Transverse colon (tissue), 4 donors: ENCODE measurements around the gene ATP8A1. TPM values are rescaled to one million over a fixed set of nuclear protein-coding genes. Genes with fewer than 3 reads are reported as not detected.

ENCODE experiments used
- DNase-seq: peaks from one replicate; pipeline ENCODE4 v3.0.0-alpha.2; 2019
- H3K27ac ChIP-seq, 4 donors: fragments of 200-600 bp; sonication (generic); 2 replicates each; pipeline ENCODE4 v1.5.1; 2016 to 2018; ENCODE audit warnings: inconsistent platforms in 4 of 4
- H3K27me3 ChIP-seq: fragments of 200-600 bp; sonication (generic); 2 replicates; pipeline ENCODE4 v1.5.1; 2017; ENCODE audit warnings: inconsistent platforms
- H3K36me3 ChIP-seq, 4 donors: fragments of 200-600 bp; sonication (generic); 2 replicates each; pipeline ENCODE4 v1.5.1; 2017 to 2019; ENCODE audit warnings: inconsistent platforms in 4 of 4
- H3K4me1 ChIP-seq, 4 donors: fragments of 200-600 bp; sonication (generic); 2 replicates each; pipeline ENCODE4 v1.5.1; 2017 to 2020; ENCODE audit warnings: inconsistent platforms in 4 of 4
- H3K4me3 ChIP-seq, 4 donors: fragments of 200-600 bp; sonication (generic); 1 replicate in 1 of 4; 2 replicates in 3 of 4; pipeline versions ENCODE4 v1.5.1 to v1.6.1; 2017 to 2019; ENCODE audit warnings: inconsistent platforms in 4 of 4
- H3K9me3 ChIP-seq, 2 donors: fragments of 200-600 bp; sonication (generic); 2 replicates each; pipeline ENCODE4 v1.5.1; 2017 to 2019; ENCODE audit warnings: inconsistent platforms in 2 of 2
- EP300 ChIP-seq: sonication (generic); formaldehyde crosslinking; IDR thresholded peaks from one replicate; pipeline ENCODE4 v1.6.1; 2017; ENCODE audit warnings: antibody characterized with exemption, low read depth
- POLR2A ChIP-seq: fragments of 450-650 bp; IDR thresholded peaks from one replicate; pipeline ENCODE4 v1.6.1; 2016; ENCODE audit warnings: antibody characterized with exemption, mild to moderate bottlenecking, moderate library complexity
- POLR2AphosphoS5 ChIP-seq, 3 donors: sonication (generic); formaldehyde crosslinking; IDR thresholded peaks; one replicate each; pipeline ENCODE4 v1.6.1; 2016; ENCODE audit warnings: antibody characterized with exemption in 3 of 3
- WGBS, 2 donors: methylation state at CpG; one replicate each; pipeline ENCODE4 v1.1.5; 2018; ENCODE audit warnings: low coverage in 1 of 2; 5-methylcytosine and 5-hydroxymethylcytosine counted together
- in situ Hi-C, 4 donors: fragments of 200-750 bp; cut with MboI; loops; one replicate each; pipeline versions ENCODE4 v1.15.0 to v1.15.1; 2017; ENCODE audit warnings: low sequenced_read_pairs in 3 of 4, low pct_ligation_motif_present in 1 of 4, low pct_unique_long_range_greater_than_20kb in 1 of 4
- intact Hi-C: fragments of 100-400 bp; cut with DNase I; formaldehyde crosslinking; loops from one replicate; pipeline ENCODE4 v1.15.1; 2023; ENCODE audit warnings: low total_unique reads
- total RNA-seq, 4 donors: library from RNA; depleted of rRNA; stranded (reverse); fragments of >200 nt; gene quantifications; one replicate each; pipeline ENCODE4 v1.1.0, GENCODE V29; 2016
- TF ChIP-seq, protein P1 (sequence below), 5 experiments: fragments of 200-600 bp in 3 of 5; fragments of 450-650 bp in 2 of 5; sonication (generic) in 3 of 5; IDR thresholded peaks; 1 replicate in 2 of 5; 2 replicates in 3 of 5; pipeline ENCODE4 v1.5.1; 2016 to 2017; ENCODE audit warnings: antibody characterized with exemption in 5 of 5, inconsistent platforms in 3 of 5, mild to moderate bottlenecking in 2 of 5, moderate library complexity in 1 of 5

Gene ATP8A1
- total RNA-seq, 4 donors from 2014 or later, result 72.2 to 255 (median 166) TPM

GRCh38 chr4:42360256-42360669 is 296.6 kb downstream of the ATP8A1 start:
- in situ Hi-C loops, result no loop called here
- Histone ChIP-seq H3K4me1 (no peaks in the 10 kb centered on the region), H3K9me3 (no peaks in the 10 kb centered on the region), H3K4me3 (no peak overlapping the region), H3K27me3 (peaks cover 3% of the 10 kb centered on the region), H3K36me3 (no peaks in the 10 kb centered on the region), H3K27ac (no peak overlapping the region)
- no peak for DNase-seq
- 40 to 45% methylated on average over 1 to 2 of the region's 2 CpGs for WGBS, 2 donors
- intact Hi-C loops, result no loop called here
- no peak for TF ChIP-seq POLR2AphosphoS5 (IDR thresholded peaks at IDR 0.05)
- TF ChIP-seq, protein P1, sequence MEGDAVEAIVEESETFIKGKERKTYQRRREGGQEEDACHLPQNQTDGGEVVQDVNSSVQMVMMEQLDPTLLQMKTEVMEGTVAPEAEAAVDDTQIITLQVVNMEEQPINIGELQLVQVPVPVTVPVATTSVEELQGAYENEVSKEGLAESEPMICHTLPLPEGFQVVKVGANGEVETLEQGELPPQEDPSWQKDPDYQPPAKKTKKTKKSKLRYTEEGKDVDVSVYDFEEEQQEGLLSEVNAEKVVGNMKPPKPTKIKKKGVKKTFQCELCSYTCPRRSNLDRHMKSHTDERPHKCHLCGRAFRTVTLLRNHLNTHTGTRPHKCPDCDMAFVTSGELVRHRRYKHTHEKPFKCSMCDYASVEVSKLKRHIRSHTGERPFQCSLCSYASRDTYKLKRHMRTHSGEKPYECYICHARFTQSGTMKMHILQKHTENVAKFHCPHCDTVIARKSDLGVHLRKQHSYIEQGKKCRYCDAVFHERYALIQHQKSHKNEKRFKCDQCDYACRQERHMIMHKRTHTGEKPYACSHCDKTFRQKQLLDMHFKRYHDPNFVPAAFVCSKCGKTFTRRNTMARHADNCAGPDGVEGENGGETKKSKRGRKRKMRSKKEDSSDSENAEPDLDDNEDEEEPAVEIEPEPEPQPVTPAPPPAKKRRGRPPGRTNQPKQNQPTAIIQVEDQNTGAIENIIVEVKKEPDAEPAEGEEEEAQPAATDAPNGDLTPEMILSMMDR (IDR thresholded peaks at IDR 0.05), result no peak
- TF ChIP-seq EP300, result no peak
- no peak for TF ChIP-seq POLR2A

DNA sequence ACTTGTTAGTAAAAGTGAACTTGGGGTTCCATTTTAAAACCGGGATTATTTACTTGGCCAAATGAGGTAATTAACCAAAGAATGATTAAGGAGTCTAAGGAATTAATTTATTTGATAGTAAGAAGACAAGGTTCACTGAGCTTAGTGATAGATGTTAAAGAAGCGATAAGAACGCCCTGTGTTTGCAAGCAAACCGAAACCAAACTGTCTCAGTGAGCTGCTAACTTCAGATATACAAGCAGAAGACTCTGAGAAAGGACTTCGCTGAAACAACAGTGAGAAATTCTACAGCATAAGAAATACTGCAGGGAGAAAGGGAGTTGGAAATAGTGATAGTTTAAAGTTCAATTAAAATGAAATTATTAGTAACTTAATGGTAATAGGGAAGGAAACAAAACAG is 297.2 kb downstream of the ATP8A1 start:
- intact Hi-C loops, result no loop called here
- in situ Hi-C loops, result no loop called here
- TF ChIP-seq POLR2A, result no peak
- TF ChIP-seq, protein P1 (IDR thresholded peaks at IDR 0.05), result no peak
- TF ChIP-seq POLR2AphosphoS5 (IDR thresholded peaks at IDR 0.05), result no peak
- no peak for TF ChIP-seq EP300
- WGBS, 2 donors, result 44 to 48% methylated on average over 5 of the region's 5 CpGs
- Histone ChIP-seq H3K27ac (no peak overlapping the region), H3K4me3 (no peak overlapping the region), H3K4me1 (no peaks in the 10 kb centered on the region), H3K27me3 (peaks cover 3% of the 10 kb centered on the region), H3K9me3 (no peaks in the 10 kb centered on the region), H3K36me3 (no peaks in the 10 kb centered on the region)
- no peak for DNase-seq

Other genes starting within 250 kb of the ATP8A1 start
- not detected for gene GRXCR1, start 235.6 kb upstream of the ATP8A1 start, total RNA-seq